ENCODE data around the gene TARS2.

Gene TARS2

GRCh38 chr1:150507912-150508864, 21.0 kb downstream of the TARS2 start, which contains the start of gene ECM1:
Gene ECM1 (plus strand): TSS chr1:150508109. CDS start chr1:150508210, 101 bp downstream.
- no peak for DNase-seq (ENCODE audit: low read depth in 2 of 2)

- no peak for DNase-seq (ENCODE audit: low read depth in 2 of 2)
Observed at GRCh38 chr1:150508982-150509381, 21.8 kb downstream of the TARS2 start.

GRCh38 chr1:150511551-150511950, 24.3 kb downstream of the TARS2 start:
- no peak for DNase-seq (ENCODE audit: low read depth in 2 of 2)

GRCh38 chr1:150511985-150512660, 24.9 kb downstream of the TARS2 start:
- DNase-seq (ENCODE audit: low read depth in 2 of 2): no peak

GRCh38 chr1:150512846-150513245, 25.6 kb downstream of the TARS2 start:
- DNase-seq (ENCODE audit: low read depth in 2 of 2): no peak

GRCh38 chr1:150513351-150513791, 26.2 kb downstream of the TARS2 start:
- no peak for DNase-seq (ENCODE audit: low read depth in 2 of 2)

- DNase-seq (ENCODE audit: low read depth in 2 of 2): no peak
Observed at GRCh38 chr1:150514260-150514659, 27.0 kb downstream of the TARS2 start.

- no peak for DNase-seq (ENCODE audit: low read depth in 2 of 2)
Observed at GRCh38 chr1:150514913-150515327, 27.7 kb downstream of the TARS2 start.

GRCh38 chr1:150515328-150516049, 28.3 kb downstream of the TARS2 start, which contains the start of gene FALEC:
Gene FALEC (plus strand): TSS chr1:150515752.
- peak; percentile 81 to 90 for DNase-seq (ENCODE audit: low read depth in 2 of 2)

GRCh38 chr1:150516050-150516591, 28.9 kb downstream of the TARS2 start:
- DNase-seq (ENCODE audit: low read depth in 2 of 2): no peak

- DNase-seq (ENCODE audit: low read depth in 2 of 2): no peak
Observed at GRCh38 chr1:150516616-150517015, 29.4 kb downstream of the TARS2 start.

GRCh38 chr1:150521196-150521968, 34.2 kb downstream of the TARS2 start:
- no peak for DNase-seq (ENCODE audit: low read depth in 2 of 2)

- no peak for DNase-seq (ENCODE audit: low read depth in 2 of 2)
Observed at GRCh38 chr1:150525348-150525747, 38.1 kb downstream of the TARS2 start.

GRCh38 chr1:150528196-150528595, 41.0 kb downstream of the TARS2 start:
- no peak for DNase-seq (ENCODE audit: low read depth in 2 of 2)

GRCh38 chr1:150529017-150529416, 41.8 kb downstream of the TARS2 start:
- no peak for DNase-seq (ENCODE audit: low read depth in 2 of 2)

GRCh38 chr1:150530491-150531159, 43.4 kb downstream of the TARS2 start:
- DNase-seq (ENCODE audit: low read depth in 2 of 2): no peak

GRCh38 chr1:150532860-150533259, 45.6 kb downstream of the TARS2 start:
- no peak for DNase-seq (ENCODE audit: low read depth in 2 of 2)

- no peak for DNase-seq (ENCODE audit: low read depth in 2 of 2)
Observed at GRCh38 chr1:150534002-150534401, 46.8 kb downstream of the TARS2 start.

GRCh38 chr1:150535511-150536287, 48.5 kb downstream of the TARS2 start:
- no peak for DNase-seq (ENCODE audit: low read depth in 2 of 2)
